ENCODE data around the gene VWA5B1. TPM values are rescaled to one million over a fixed set of nuclear protein-coding genes. Genes with fewer than 3 reads are reported as not detected.
"Not testable (repeated sequence)": the region's sequence is repeated elsewhere in the genome, so short reads cannot be mapped to it uniquely, and the experiment has no call there.

Gene VWA5B1
- total RNA-seq, 2 donors from 2014 or later = 0.51 TPM; not detected in 1

GRCh38 chr1:20262810-20263534 lies 27.7 kb upstream of the VWA5B1 start:
- intact Hi-C loops (cut with DNase I) = no loop called here
- no peak overlapping the region for H3K4me3 ChIP-seq
- H3K27ac ChIP-seq = no peak overlapping the region
- 80% methylated on average over 8 of the region's 8 CpGs for WGBS
- no peaks in the 10 kb centered on the region for H3K4me1 ChIP-seq (replicated peaks)
- H3K36me3 ChIP-seq = no peaks in the 10 kb centered on the region
- TF ChIP-seq POLR2AphosphoS5 (IDR thresholded peaks at IDR 0.05) (no peak), POLR2A (IDR thresholded peaks at IDR 0.05) (no peak)
- DNase-seq (ENCODE audit: low spot score) = no peak
- H3K27me3 ChIP-seq (replicated peaks; ENCODE audit: insufficient read depth) = no peaks in the 10 kb centered on the region
- H3K9me3 ChIP-seq = no peaks in the 10 kb centered on the region

DNA sequence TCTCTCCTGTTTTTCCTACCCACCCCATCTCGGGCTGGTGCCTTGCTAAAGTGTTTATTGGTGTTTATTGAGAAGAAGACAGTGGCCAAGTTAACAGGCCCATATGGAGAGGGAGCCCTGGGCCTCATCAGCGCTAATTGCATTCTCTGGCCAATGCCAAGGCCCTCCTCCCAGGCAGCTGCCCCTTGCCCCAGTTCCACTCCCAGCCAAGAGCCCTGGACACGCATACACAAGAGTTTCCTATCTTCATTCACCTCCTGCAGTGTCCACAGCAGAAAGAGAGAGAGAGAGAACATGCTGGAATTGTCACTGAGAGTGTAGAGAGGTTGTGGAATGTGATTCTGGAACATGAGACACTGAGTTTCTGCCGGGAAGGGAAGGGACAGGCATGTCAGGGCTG lies 25.4 kb upstream of the VWA5B1 start:
- H3K9me3 ChIP-seq = no peaks in the 10 kb centered on the region
- DNase-seq (ENCODE audit: low spot score) = no peak
- no peak for TF ChIP-seq POLR2AphosphoS5 (IDR thresholded peaks at IDR 0.05)
- no peak for TF ChIP-seq POLR2A (IDR thresholded peaks at IDR 0.05)
- TF ChIP-seq CTCF (IDR thresholded peaks at IDR 0.05) = no peak
- no peaks in the 10 kb centered on the region for H3K36me3 ChIP-seq
- H3K4me3 ChIP-seq = no peak overlapping the region
- no peak overlapping the region for H3K27ac ChIP-seq
- H3K4me1 ChIP-seq (replicated peaks) = no peaks in the 10 kb centered on the region
- H3K27me3 ChIP-seq (replicated peaks; ENCODE audit: insufficient read depth) = no peaks in the 10 kb centered on the region
- intact Hi-C loops (cut with DNase I) = no loop called here
- WGBS = 28% methylated on average over 4 of the region's 4 CpGs

GRCh38 chr1:20266141-20266540 lies 24.5 kb upstream of the VWA5B1 start:
- intact Hi-C loops (cut with DNase I) = no loop called here
- TF ChIP-seq POLR2AphosphoS5 (IDR thresholded peaks at IDR 0.05) (no peak), CTCF (IDR thresholded peaks at IDR 0.05) (no peak), POLR2A (IDR thresholded peaks at IDR 0.05) (no peak)
- DNase-seq (ENCODE audit: low spot score) = no peak
- H3K4me1 ChIP-seq (replicated peaks) = no peaks in the 10 kb centered on the region
- H3K9me3 ChIP-seq = no peaks in the 10 kb centered on the region
- no peak overlapping the region for H3K4me3 ChIP-seq
- H3K27ac ChIP-seq = no peak overlapping the region
- H3K36me3 ChIP-seq = no peaks in the 10 kb centered on the region
- H3K27me3 ChIP-seq (replicated peaks; ENCODE audit: insufficient read depth) = no peaks in the 10 kb centered on the region
- WGBS = 77% methylated on average over 8 of the region's 8 CpGs

DNA sequence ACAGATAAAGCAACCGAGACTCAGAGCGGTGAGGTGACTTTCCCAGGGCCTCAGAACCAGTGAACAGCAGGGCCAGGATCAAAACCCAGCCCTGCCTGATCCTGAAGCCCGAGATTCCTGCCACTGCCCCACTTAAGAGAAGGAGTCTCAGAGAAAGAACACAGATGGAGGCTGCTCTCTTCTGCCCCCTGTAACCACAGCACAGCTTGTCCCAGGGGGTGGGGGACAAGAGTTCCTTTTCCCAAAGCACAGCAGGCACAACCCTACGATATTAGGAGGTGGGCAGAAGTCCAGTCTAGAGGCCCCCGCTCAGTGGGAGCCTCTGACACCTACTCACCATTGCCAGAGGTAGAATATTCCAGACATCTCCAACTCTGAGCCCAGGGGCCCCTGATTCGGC lies 24.0 kb upstream of the VWA5B1 start:
- H3K4me1 ChIP-seq (replicated peaks) = no peaks in the 10 kb centered on the region
- H3K27ac ChIP-seq = no peak overlapping the region
- intact Hi-C loops (cut with DNase I) = no loop called here
- no peaks in the 10 kb centered on the region for H3K36me3 ChIP-seq
- DNase-seq (ENCODE audit: low spot score) = no peak
- no peaks in the 10 kb centered on the region for H3K27me3 ChIP-seq (replicated peaks; ENCODE audit: insufficient read depth)
- no peaks in the 10 kb centered on the region for H3K9me3 ChIP-seq
- TF ChIP-seq POLR2AphosphoS5 (IDR thresholded peaks at IDR 0.05) (no peak), CTCF (IDR thresholded peaks at IDR 0.05) (no peak), POLR2A (IDR thresholded peaks at IDR 0.05) (no peak)
- 82% methylated on average over 6 of the region's 6 CpGs for WGBS
- no peak overlapping the region for H3K4me3 ChIP-seq

- intact Hi-C loops (cut with DNase I) = no loop called here
- TF ChIP-seq CTCF (IDR thresholded peaks at IDR 0.05) (no peak), POLR2AphosphoS5 (IDR thresholded peaks at IDR 0.05) (no peak), POLR2A (IDR thresholded peaks at IDR 0.05) (no peak)
- Histone ChIP-seq H3K27ac (no peak overlapping the region), H3K36me3 (no peaks in the 10 kb centered on the region), H3K9me3 (no peaks in the 10 kb centered on the region), H3K27me3 (replicated peaks; ENCODE audit: insufficient read depth) (no peaks in the 10 kb centered on the region), H3K4me3 (no peak overlapping the region), H3K4me1 (replicated peaks) (no peaks in the 10 kb centered on the region)
- no peak for DNase-seq (ENCODE audit: low spot score)
- 67% methylated on average over 11 of the region's 11 CpGs for WGBS
Measured at GRCh38 chr1:20271498-20272400, 18.9 kb upstream of the VWA5B1 start.

GRCh38 chr1:20273716-20274115 lies 17.0 kb upstream of the VWA5B1 start:
- H3K4me1 ChIP-seq (replicated peaks); H3K4me3 ChIP-seq; DNase-seq (ENCODE audit: low spot score); intact Hi-C loops (cut with DNase I); H3K9me3 ChIP-seq; H3K36me3 ChIP-seq; H3K27me3 ChIP-seq (replicated peaks; ENCODE audit: insufficient read depth); H3K27ac ChIP-seq: not testable (repeated sequence)

Data from prostate gland (tissue), 2 donors.